Prostate gland (tissue), 2 donors: ENCODE results near the gene KLF13.

ENCODE experiments used
- CTCF ChIP-seq, 4 experiments: fragments of 200-600 bp in 2 of 4; fragments of 450-650 bp in 2 of 4; sonication (generic) in 2 of 4; IDR thresholded peaks; 1 replicate in 3 of 4; 2 replicates in 1 of 4; pipeline ENCODE4 v1.5.1; 2016 to 2019; ENCODE audit warnings: antibody characterized with exemption in 4 of 4, mild to moderate bottlenecking in 2 of 4, moderate library complexity in 2 of 4
- POLR2A ChIP-seq: fragments of 450-650 bp; IDR thresholded peaks from one replicate; pipeline ENCODE4 v1.6.1; 2016; ENCODE audit warnings: antibody characterized with exemption, mild to moderate bottlenecking
- POLR2AphosphoS5 ChIP-seq: sonication (generic); formaldehyde crosslinking; IDR thresholded peaks from one replicate; pipeline ENCODE4 v1.6.1; 2017; ENCODE audit warnings: antibody characterized with exemption

GRCh38 chr15:31302778-31303725, 23.6 kb upstream of the KLF13 start:
- TF ChIP-seq CTCF (IDR thresholded peaks at IDR 0.05) (no peak), POLR2A (no peak), POLR2AphosphoS5 (no peak)
